ENCODE measurements around the gene FCGBP.
"Not testable (repeated sequence)": the region's sequence is repeated elsewhere in the genome, so short reads cannot be mapped to it uniquely, and the experiment has no call there.

The FCGBP gene

GRCh38 chr19:39963898-39964297 is 29.5 kb upstream of the FCGBP start:
- H3K9me3 ChIP-seq (ENCODE audit: low read length): no peaks in the 10 kb centered on the region
- no peaks in the 10 kb centered on the region for H3K36me3 ChIP-seq (ENCODE audit: insufficient read depth, low read length)
- no peaks in the 10 kb centered on the region for H3K4me1 ChIP-seq (ENCODE audit: insufficient read depth, low read length)
- H3K4me3 ChIP-seq (ENCODE audit: low read length): no peak overlapping the region
- no peak overlapping the region for H2AFZ ChIP-seq (ENCODE audit: low read depth, low read length)
- no peaks in the 10 kb centered on the region for H3K27me3 ChIP-seq (ENCODE audit: insufficient read depth, low read length)

GRCh38 chr19:39959407-39959806 is 25.0 kb upstream of the FCGBP start:
- not testable (repeated sequence) for H2AFZ ChIP-seq (ENCODE audit: low read depth, low read length); H3K27me3 ChIP-seq (ENCODE audit: insufficient read depth, low read length); H3K4me3 ChIP-seq (ENCODE audit: low read length); H3K36me3 ChIP-seq (ENCODE audit: insufficient read depth, low read length); H3K4me1 ChIP-seq (ENCODE audit: insufficient read depth, low read length); H3K9me3 ChIP-seq (ENCODE audit: low read length)

GRCh38 chr19:39958942-39959341 is 24.5 kb upstream of the FCGBP start:
- not testable (repeated sequence) for H3K9me3 ChIP-seq (ENCODE audit: low read length); H3K4me3 ChIP-seq (ENCODE audit: low read length); H2AFZ ChIP-seq (ENCODE audit: low read depth, low read length); H3K27me3 ChIP-seq (ENCODE audit: insufficient read depth, low read length); H3K4me1 ChIP-seq (ENCODE audit: insufficient read depth, low read length); H3K36me3 ChIP-seq (ENCODE audit: insufficient read depth, low read length)

- H3K4me1 ChIP-seq (ENCODE audit: insufficient read depth, low read length); H3K4me3 ChIP-seq (ENCODE audit: low read length); H3K36me3 ChIP-seq (ENCODE audit: insufficient read depth, low read length); H3K9me3 ChIP-seq (ENCODE audit: low read length); H2AFZ ChIP-seq (ENCODE audit: low read depth, low read length); H3K27me3 ChIP-seq (ENCODE audit: insufficient read depth, low read length): not testable (repeated sequence)
These were observed 23.5 kb upstream of the FCGBP start for GRCh38 chr19:39957886-39958285.

- Histone ChIP-seq H3K4me3 (ENCODE audit: low read length) (no peak overlapping the region), H3K36me3 (ENCODE audit: insufficient read depth, low read length) (no peaks in the 10 kb centered on the region), H2AFZ (ENCODE audit: low read depth, low read length) (no peak overlapping the region), H3K9me3 (ENCODE audit: low read length) (no peaks in the 10 kb centered on the region), H3K4me1 (ENCODE audit: insufficient read depth, low read length) (no peaks in the 10 kb centered on the region), H3K27me3 (ENCODE audit: insufficient read depth, low read length) (no peaks in the 10 kb centered on the region)
These were observed 19.5 kb upstream of the FCGBP start for GRCh38 chr19:39953915-39954314.

- no peaks in the 10 kb centered on the region for H3K27me3 ChIP-seq (ENCODE audit: insufficient read depth, low read length)
- H2AFZ ChIP-seq (ENCODE audit: low read depth, low read length): no peak overlapping the region
- H3K4me1 ChIP-seq (ENCODE audit: insufficient read depth, low read length): no peaks in the 10 kb centered on the region
- no peaks in the 10 kb centered on the region for H3K36me3 ChIP-seq (ENCODE audit: insufficient read depth, low read length)
- H3K4me3 ChIP-seq (ENCODE audit: low read length): no peak overlapping the region
- H3K9me3 ChIP-seq (ENCODE audit: low read length): no peaks in the 10 kb centered on the region
These were observed 17.3 kb upstream of the FCGBP start for GRCh38 chr19:39951686-39952085.

GRCh38 chr19:39951065-39951650 is 16.7 kb upstream of the FCGBP start:
- Histone ChIP-seq H3K27me3 (ENCODE audit: insufficient read depth, low read length) (no peaks in the 10 kb centered on the region), H2AFZ (ENCODE audit: low read depth, low read length) (no peak overlapping the region), H3K36me3 (ENCODE audit: insufficient read depth, low read length) (no peaks in the 10 kb centered on the region), H3K9me3 (ENCODE audit: low read length) (no peaks in the 10 kb centered on the region), H3K4me1 (ENCODE audit: insufficient read depth, low read length) (no peaks in the 10 kb centered on the region), H3K4me3 (ENCODE audit: low read length) (no peak overlapping the region)

- H3K9me3 ChIP-seq (ENCODE audit: low read length): no peaks in the 10 kb centered on the region
- no peaks in the 10 kb centered on the region for H3K27me3 ChIP-seq (ENCODE audit: insufficient read depth, low read length)
- H2AFZ ChIP-seq (ENCODE audit: low read depth, low read length): no peak overlapping the region
- no peaks in the 10 kb centered on the region for H3K4me1 ChIP-seq (ENCODE audit: insufficient read depth, low read length)
- H3K36me3 ChIP-seq (ENCODE audit: insufficient read depth, low read length): no peaks in the 10 kb centered on the region
- no peak overlapping the region for H3K4me3 ChIP-seq (ENCODE audit: low read length)
These were observed 14.8 kb upstream of the FCGBP start for GRCh38 chr19:39949026-39949747.

GRCh38 chr19:39946532-39946931 is 12.1 kb upstream of the FCGBP start:
- no peaks in the 10 kb centered on the region for H3K27me3 ChIP-seq (ENCODE audit: insufficient read depth, low read length)
- H2AFZ ChIP-seq (ENCODE audit: low read depth, low read length): no peak overlapping the region
- H3K4me1 ChIP-seq (ENCODE audit: insufficient read depth, low read length): peaks cover 9% of the 10 kb centered on the region

GRCh38 chr19:39943586-39943985 is 9.2 kb upstream of the FCGBP start:
- H3K27me3 ChIP-seq (ENCODE audit: insufficient read depth, low read length): no peaks in the 10 kb centered on the region
- peaks cover 10% of the 10 kb centered on the region for H3K4me1 ChIP-seq (ENCODE audit: insufficient read depth, low read length)
- H3K36me3 ChIP-seq (ENCODE audit: insufficient read depth, low read length): no peaks in the 10 kb centered on the region
- peaks cover 3% of the 10 kb centered on the region for H3K9me3 ChIP-seq (ENCODE audit: low read length)
- H2AFZ ChIP-seq (ENCODE audit: low read depth, low read length): no peak overlapping the region
- no peak overlapping the region for H3K4me3 ChIP-seq (ENCODE audit: low read length)

More at GRCh38 chr19:39946532-39946931, 12.1 kb upstream of the FCGBP start:
- no peaks in the 10 kb centered on the region for H3K9me3 ChIP-seq (ENCODE audit: low read length)
- H3K36me3 ChIP-seq (ENCODE audit: insufficient read depth, low read length): no peaks in the 10 kb centered on the region
- H3K4me3 ChIP-seq (ENCODE audit: low read length): no peak overlapping the region

- no peaks in the 10 kb centered on the region for H3K36me3 ChIP-seq (ENCODE audit: insufficient read depth, low read length)
- H3K4me1 ChIP-seq (ENCODE audit: insufficient read depth, low read length): peaks cover 10% of the 10 kb centered on the region
- no peak overlapping the region for H3K4me3 ChIP-seq (ENCODE audit: low read length)
- no peaks in the 10 kb centered on the region for H3K27me3 ChIP-seq (ENCODE audit: insufficient read depth, low read length)
- peaks cover 3% of the 10 kb centered on the region for H3K9me3 ChIP-seq (ENCODE audit: low read length)
- no peak overlapping the region for H2AFZ ChIP-seq (ENCODE audit: low read depth, low read length)
These were observed 7.9 kb upstream of the FCGBP start for GRCh38 chr19:39942366-39942730.

GRCh38 chr19:39941615-39942365 is 7.4 kb upstream of the FCGBP start:
- Histone ChIP-seq H2AFZ (ENCODE audit: low read depth, low read length) (no peak overlapping the region), H3K9me3 (ENCODE audit: low read length) (peaks cover 3% of the 10 kb centered on the region), H3K4me3 (ENCODE audit: low read length) (no peak overlapping the region), H3K36me3 (ENCODE audit: insufficient read depth, low read length) (no peaks in the 10 kb centered on the region), H3K4me1 (ENCODE audit: insufficient read depth, low read length) (peaks cover 10% of the 10 kb centered on the region), H3K27me3 (ENCODE audit: insufficient read depth, low read length) (no peaks in the 10 kb centered on the region)

- Histone ChIP-seq H2AFZ (ENCODE audit: low read depth, low read length) (no peak overlapping the region), H3K9me3 (ENCODE audit: low read length) (peaks cover 3% of the 10 kb centered on the region), H3K4me1 (ENCODE audit: insufficient read depth, low read length) (peaks cover 10% of the 10 kb centered on the region), H3K27me3 (ENCODE audit: insufficient read depth, low read length) (peaks cover 2% of the 10 kb centered on the region), H3K4me3 (ENCODE audit: low read length) (no peak overlapping the region), H3K36me3 (ENCODE audit: insufficient read depth, low read length) (no peaks in the 10 kb centered on the region)
These were observed 6.7 kb upstream of the FCGBP start for GRCh38 chr19:39941151-39941550.

Data from neuron (in vitro differentiated cells).